Kidney epithelial cell (primary cell): ENCODE results near the gene PTX4. TPM values are rescaled to one million over a fixed set of nuclear protein-coding genes. Genes with fewer than 3 reads are reported as not detected.

Experiments used
- DNase-seq: peaks from one replicate; pipeline ENCODE4 v3.0.0-alpha.2; 2010; ENCODE audit warnings: low read depth
- H3K27me3 ChIP-seq: 2 replicates; pipeline ENCODE4 v1.6.0; 2011; ENCODE audit warnings: low read length; ENCODE audit not compliant: control insufficient read depth, insufficient read depth
- H3K36me3 ChIP-seq: 2 replicates; pipeline ENCODE4 v1.5.1; 2011; ENCODE audit warnings: low read length; ENCODE audit not compliant: control insufficient read depth, insufficient read depth
- H3K4me3 ChIP-seq: 2 replicates; pipeline ENCODE4 v1.5.1; 2011; ENCODE audit warnings: low read depth, mild to moderate bottlenecking, control low read depth, low read length
- CTCF ChIP-seq: IDR thresholded peaks from 2 replicates; pipeline ENCODE4 v1.5.1; 2011; ENCODE audit warnings: mild to moderate bottlenecking, moderate library complexity, low read length, control low read depth, inconsistent platforms; ENCODE audit not compliant: insufficient read depth, poor library complexity, severe bottlenecking
- total RNA-seq: library from RNA; depleted of rRNA; stranded (reverse); fragments of >200 nt; gene quantifications from 2 replicates; pipeline ENCODE4 v1.2.3, GENCODE V29; 2015

Gene PTX4
- total RNA-seq, 1 donor from 2014 or later: not detected

GRCh38 chr16:1458977-1459341, 29.8 kb downstream of the PTX4 start:
- H3K4me3 ChIP-seq: no peak overlapping the region
- no peak for TF ChIP-seq CTCF

GRCh38 chr16:1458336-1458976, 30.3 kb downstream of the PTX4 start:
- no peak for TF ChIP-seq CTCF
- H3K36me3 ChIP-seq: no peaks in the 10 kb centered on the region
- H3K4me3 ChIP-seq: no peak overlapping the region
- DNase-seq: no peak
- no peaks in the 10 kb centered on the region for H3K27me3 ChIP-seq

More at GRCh38 chr16:1458977-1459341, 29.8 kb downstream of the PTX4 start:
- Histone ChIP-seq H3K36me3 (no peaks in the 10 kb centered on the region), H3K27me3 (no peaks in the 10 kb centered on the region)
- DNase-seq: no peak

- H3K36me3 ChIP-seq: peaks cover under 1% of the 10 kb centered on the region
- H3K4me3 ChIP-seq: no peak overlapping the region
- DNase-seq: no peak
- no peaks in the 10 kb centered on the region for H3K27me3 ChIP-seq
- no peak for TF ChIP-seq CTCF
These were observed 31.1 kb downstream of the PTX4 start for GRCh38 chr16:1457489-1458245.

- TF ChIP-seq CTCF: no peak
- no peaks in the 10 kb centered on the region for H3K27me3 ChIP-seq
- H3K36me3 ChIP-seq: peaks cover 1% of the 10 kb centered on the region
- no peak overlapping the region for H3K4me3 ChIP-seq
- no peak for DNase-seq
These were observed 31.8 kb downstream of the PTX4 start for GRCh38 chr16:1456951-1457350.

- Histone ChIP-seq H3K36me3 (peaks cover 1% of the 10 kb centered on the region), H3K27me3 (no peaks in the 10 kb centered on the region), H3K4me3 (no peak overlapping the region)
- DNase-seq: no peak
- TF ChIP-seq CTCF: no peak
These were observed 33.3 kb downstream of the PTX4 start for GRCh38 chr16:1455190-1456171.
